GM12878 (cell line): Measurements from ENCODE around the gene NKAIN1. TPM values are rescaled to one million over a fixed set of nuclear protein-coding genes. Genes with fewer than 3 reads are reported as not detected.

Experiments
- ATAC-seq: fragments of 200-7000 bp; cut with Tn5 transposase; 3 replicates; pipeline ENCODE4 v1.9.1; 2020; ENCODE audit warnings: mild to moderate bottlenecking, moderate library complexity
- BruUV-seq: library from RNA; stranded (reverse); fragments of 400-500 nt; replicated peaks from 2 replicates; lab custom pipeline; 2021; lab: Mats Ljungman, UMichigan
- CTCF ChIA-PET: fragments of 300-600 bp; sonication (Branson Sonifier 250); formaldehyde crosslinking; extraction: SDS; loops from one replicate; lab custom pipeline; 2021; ENCODE audit warnings: inconsistent platforms; lab: Yijun Ruan, JAX
- POLR2A ChIA-PET: fragments of 350-600 bp; formaldehyde crosslinking; extraction: SDS; loops from one replicate; lab custom pipeline; 2021; ENCODE audit warnings: inconsistent platforms; lab: Charles Lee
- RAD21 ChIA-PET: fragments of 300-600 bp; sonication (Branson Sonifier 250); formaldehyde crosslinking; loops from one replicate; lab custom pipeline; 2023; ENCODE audit warnings: antibody characterized with exemption; ENCODE audit not compliant: unreplicated experiment; lab: Charles Lee
- SMC1A ChIA-PET: fragments of 300-600 bp; sonication (Branson Sonifier 250); formaldehyde crosslinking; loops from one replicate; lab custom pipeline; 2023; ENCODE audit not compliant: unreplicated experiment, uncharacterized antibody; lab: Charles Lee
- DNase-seq: peaks from one replicate; pipeline ENCODE4 v3.0.0-alpha.2; 2011; ENCODE audit warnings: low read depth, low spot score
- FAIRE-seq: peaks from 3 replicates; lab custom pipeline; 2011; peaks lifted over from hg19 to GRCh38; lab: Jason Lieb, UNC
- H2AFZ ChIP-seq: 2 replicates; pipeline ENCODE4 v1.6.0; 2011; ENCODE audit warnings: low read depth, low read length, control low read depth; ENCODE audit not compliant: control insufficient read depth
- H3K27ac ChIP-seq: 2 replicates; pipeline ENCODE4 v1.5.1; 2011; ENCODE audit warnings: control low read depth; ENCODE audit not compliant: control insufficient read depth, insufficient read depth
- H3K27me3 ChIP-seq, 2 experiments: replicated peaks in 1 of 2; 2 replicates each; pipeline versions ENCODE4 v1.6.0 to v1.6.1; 2011; ENCODE audit warnings: low read length in 1 of 2; ENCODE audit not compliant: control insufficient read depth in 2 of 2, insufficient read depth in 2 of 2
- H3K36me3 ChIP-seq, 2 experiments: 2 replicates each; pipeline ENCODE4 v1.5.1; 2011; ENCODE audit warnings: low read length in 1 of 2; ENCODE audit not compliant: control insufficient read depth in 2 of 2, insufficient read depth in 2 of 2
- H3K4me1 ChIP-seq: 2 replicates; pipeline ENCODE4 v1.6.1; 2011; ENCODE audit warnings: mild to moderate bottlenecking, low read length, moderate library complexity, mixed read lengths; ENCODE audit not compliant: control insufficient read depth, insufficient read depth
- H3K4me2 ChIP-seq: 2 replicates; pipeline ENCODE4 v1.6.0; 2011; ENCODE audit warnings: control low read depth; ENCODE audit not compliant: control insufficient read depth, insufficient read depth
- H3K4me3 ChIP-seq: fragments of 200-600 bp; sonication (generic); 2 replicates; pipeline ENCODE4 v1.5.1; 2016
- H3K79me2 ChIP-seq: 2 replicates; pipeline ENCODE4 v1.6.0; 2011; ENCODE audit warnings: low read length; ENCODE audit not compliant: control insufficient read depth, insufficient read depth
- H3K9ac ChIP-seq: 2 replicates; pipeline ENCODE4 v1.8.0; 2011; ENCODE audit warnings: low read length, control low read depth, mixed read lengths; ENCODE audit not compliant: control insufficient read depth, insufficient read depth
- H3K9me3 ChIP-seq: replicated peaks from 3 replicates; pipeline ENCODE4 v1.5.1; 2011; ENCODE audit warnings: mild to moderate bottlenecking, low read length; ENCODE audit not compliant: control insufficient read depth, insufficient read depth
- H4K20me1 ChIP-seq: 2 replicates; pipeline ENCODE4 v1.6.0; 2011; ENCODE audit not compliant: control insufficient read depth, insufficient read depth
- BMI1 ChIP-seq: fragments of 450-650 bp; IDR thresholded peaks from 2 replicates; pipeline ENCODE4 v1.6.1; 2016; ENCODE audit warnings: mild to moderate bottlenecking, moderate library complexity, borderline replicate concordance
- CEBPZ ChIP-seq: fragments of 150-350 bp; IDR thresholded peaks from 2 replicates; pipeline ENCODE4 v1.6.1; 2016; ENCODE audit warnings: low read depth, low read length
- EP300 ChIP-seq, 2 experiments: fragments of 150-350 bp in 1 of 2; IDR thresholded peaks; 2 replicates each; pipeline ENCODE4 v1.6.1; 2011 to 2012; ENCODE audit warnings: low read depth in 2 of 2, low read length in 2 of 2, borderline replicate concordance in 1 of 2, improper control_type of control experiment in 1 of 2, inconsistent platforms in 1 of 2; ENCODE audit not compliant: control insufficient read depth in 1 of 2
- HCFC1 ChIP-seq: fragments of 150-350 bp; IDR thresholded peaks from 2 replicates; pipeline ENCODE4 v1.6.1; 2014; ENCODE audit warnings: low read length
- IKZF1 ChIP-seq: fragments of 450-650 bp; conservative IDR thresholded peaks from 2 replicates; pipeline ENCODE4 v1.6.1; 2017; ENCODE audit warnings: antibody characterized with exemption, mild to moderate bottlenecking
- IRF5 ChIP-seq: fragments of 450-650 bp; IDR thresholded peaks from 2 replicates; pipeline ENCODE4 v1.6.1; 2017; ENCODE audit warnings: borderline replicate concordance
- MLLT1 ChIP-seq: fragments of 450-650 bp; IDR thresholded peaks from 2 replicates; pipeline ENCODE4 v1.6.1; 2016; ENCODE audit warnings: mild to moderate bottlenecking
- MXI1 ChIP-seq: fragments of 150-350 bp; IDR thresholded peaks from 2 replicates; pipeline ENCODE4 v1.6.1; 2011; ENCODE audit warnings: low read depth, mild to moderate bottlenecking, inconsistent platforms, low read length, improper control_type of control experiment
- NR2F1 ChIP-seq: fragments of 450-650 bp; conservative IDR thresholded peaks from 2 replicates; pipeline ENCODE4 v1.6.1; 2017; ENCODE audit warnings: mild to moderate bottlenecking
- RAD21 ChIP-seq: IDR thresholded peaks from 2 replicates; pipeline ENCODE4 v1.6.1; 2011; ENCODE audit warnings: mild to moderate bottlenecking, low read depth, low read length, moderate library complexity; ENCODE audit not compliant: insufficient read depth
- RAD51 ChIP-seq: fragments of 450-650 bp; IDR thresholded peaks from 2 replicates; pipeline ENCODE4 v1.6.1; 2016; ENCODE audit warnings: moderate library complexity, mild to moderate bottlenecking, inconsistent platforms
- SREBF2 ChIP-seq: IDR thresholded peaks from 2 replicates; pipeline ENCODE4 v1.6.1; 2012; ENCODE audit warnings: mild to moderate bottlenecking, low read length
- STAT1 ChIP-seq: fragments of 450-650 bp; conservative IDR thresholded peaks from 2 replicates; pipeline ENCODE4 v1.6.1; 2014; ENCODE audit warnings: antibody characterized with exemption, mild to moderate bottlenecking
- TCF12 ChIP-seq: IDR thresholded peaks from 2 replicates; pipeline ENCODE4 v1.6.1; 2011; ENCODE audit warnings: low read depth, mild to moderate bottlenecking, low read length
- WRNIP1 ChIP-seq: IDR thresholded peaks from 2 replicates; pipeline ENCODE4 v1.6.1; 2011; ENCODE audit warnings: low read depth, low read length, improper control_type of control experiment, borderline replicate concordance
- ZNF274 ChIP-seq: IDR thresholded peaks from one replicate; pipeline ENCODE4 v1.8.0; 2011; ENCODE audit not compliant: insufficient read length, insufficient read depth
- ZSCAN29 ChIP-seq: fragments of 450-650 bp; IDR thresholded peaks from 2 replicates; pipeline ENCODE4 v1.6.1; 2017; ENCODE audit warnings: mild to moderate bottlenecking, moderate library complexity
- ZZZ3 ChIP-seq: IDR thresholded peaks from 2 replicates; pipeline ENCODE4 v1.6.1; 2011; ENCODE audit warnings: low read depth; ENCODE audit not compliant: control insufficient read depth, insufficient read length
- WGBS: methylation state at CpG from one replicate; pipeline ENCODE4 v1.1.6; 2016; ENCODE audit warnings: low lambda C conversion rate; ENCODE audit not compliant: insufficient replicate concordance, insufficient coverage; ENCODE audit errors: missing lambda C conversion rate; 5-methylcytosine and 5-hydroxymethylcytosine counted together
- in situ Hi-C: fragments of 300-500 bp; cut with MboI; formaldehyde crosslinking; loops from 9 replicates; pipeline ENCODE4 v1.14.3; 2018; ENCODE audit warnings: mixed read lengths
- intact Hi-C: fragments of 100-400 bp; cut with micrococcal nuclease; formaldehyde crosslinking; loops from one replicate; pipeline ENCODE4 v1.14.2; 2022; ENCODE audit not compliant: unreplicated experiment
- polyA plus RNA-seq, 11 experiments: library from polyadenylated mRNA; depleted of rRNA in 4 of 11; unstranded in 6 of 11; stranded (reverse) in 5 of 11; fragments of >200 nt; fragmentation: Nextera tagmentation in 4 of 11; fragmentation: Illumina TruSeq in 1 of 11; extraction: Ambion mirVana in 4 of 11; extraction: Trizol in 1 of 11; gene quantifications; 1 replicate in 1 of 11; 2 replicates in 10 of 11; pipeline versions ENCODE4 v1.2.1 to v1.2.3, GENCODE V29; 2011 to 2016; ENCODE audit warnings: inconsistent platforms in 2 of 11, missing spikeins in 2 of 11, low read depth in 1 of 11
- total RNA-seq, 4 experiments: library from RNA; depleted of rRNA in 3 of 4; stranded (reverse); fragments of >200 nt in 3 of 4; fragmentation: Illumina TruSeq in 1 of 4; extraction: Trizol in 1 of 4; gene quantifications; 2 replicates each; pipeline versions ENCODE4 v1.2.1 to v1.2.3, GENCODE V29; 2013 to 2021

NKAIN1 gene
- total and polyA plus RNA-seq, 10 of the 15 experiments (the other 5 are each of a cell fraction or from before 2014, with no cell fraction given): not detected

GRCh38 chr1:31142406-31142805, 97.3 kb downstream of the NKAIN1 start (continued):
- TF ChIP-seq NR2F1 (no peak), STAT1 (no peak), ZSCAN29 (no peak), HCFC1 (no peak), MLLT1 (no peak)

GRCh38 chr1:31140299-31140698, 99.4 kb downstream of the NKAIN1 start:
- in situ Hi-C loops: no loop called here
- Histone ChIP-seq H3K4me2 (no peak overlapping the region), H3K4me3 (no peak overlapping the region), H3K4me1 (no peaks in the 10 kb centered on the region), H3K36me3 (no peaks in the 10 kb centered on the region), H2AFZ (no peak overlapping the region), H3K9ac (no peak overlapping the region), H3K27me3 (no peaks in the 10 kb centered on the region), H4K20me1 (no peaks in the 10 kb centered on the region), H3K9me3 (no peaks in the 10 kb centered on the region), H3K27ac (no peak overlapping the region), H3K79me2 (no peaks in the 10 kb centered on the region)
- no peak for FAIRE-seq
- DNase-seq: no peak
- SMC1A ChIA-PET: no interaction called here
- WGBS: 80% methylated on average over 7 of the region's 7 CpGs
- CTCF ChIA-PET: interaction anchor here (1.0 kb wide), 1 partner anchor 11 kb away, joined by 3 read pairs; no protein-coding TSS in a partner anchor
- RAD21 ChIA-PET: no interaction called here
- BruUV-seq: no TSS peak
- no peak for ATAC-seq
- POLR2A ChIA-PET: interaction anchor here (0.5 kb wide), 1 partner anchor 155 kb away, joined by 3 read pairs; no protein-coding TSS in a partner anchor
- intact Hi-C loops: no loop called here
- TF ChIP-seq IRF5 (no peak), HCFC1 (no peak), EP300 (IDR thresholded peaks at IDR 0.05; ENCODE audit: borderline replicate concordance in 1 of 2, control insufficient read depth in 1 of 2, low read depth in 2 of 2, low read length in 2 of 2) (no peak), TCF12 (no peak), WRNIP1 (no peak), ZZZ3 (no peak), MXI1 (no peak), SREBF2 (no peak), CEBPZ (no peak), IKZF1 (no peak), RAD51 (no peak), RAD21 (no peak), BMI1 (no peak), ZNF274 (no peak)
